Measurements from ENCODE around the gene PFKP. TPM values are rescaled to one million over a fixed set of nuclear protein-coding genes. Genes with fewer than 3 reads are reported as not detected.

The PFKP gene
- total RNA-seq, 4 donors from 2014 or later: 53.9 to 93.9 (median 66.2) TPM

- no peaks in the 10 kb centered on the region for H3K27me3 ChIP-seq
- no peak overlapping the region for H3K4me3 ChIP-seq
- DNase-seq: no peak
- no peak overlapping the region for H3K27ac ChIP-seq
- H3K9me3 ChIP-seq: no peaks in the 10 kb centered on the region
- intact Hi-C loops (cut with DNase I; ENCODE audit: low total_unique reads): no loop called here
- H3K36me3 ChIP-seq: peaks cover 0 to 14% (median 6%) of the 10 kb centered on the region in 4 donors
- H3K4me1 ChIP-seq: no peaks in the 10 kb centered on the region
- TF ChIP-seq EP300 (IDR thresholded peaks at IDR 0.05; ENCODE audit: low read depth): no peak
- no peak for TF ChIP-seq POLR2A (IDR thresholded peaks at IDR 0.05)
- TF ChIP-seq CTCF (IDR thresholded peaks at IDR 0.05): no peak
- TF ChIP-seq POLR2AphosphoS5 (IDR thresholded peaks at IDR 0.05): no peak
- 83 to 87% methylated on average over 7 to 20 of the region's 20 CpGs for WGBS, 2 donors (ENCODE audit: low coverage in 1 of 2)
- in situ Hi-C loops (cut with MboI; ENCODE audit: low pct_ligation_motif_present in 1 of 4, low pct_unique_long_range_greater_than_20kb in 1 of 4, low sequenced_read_pairs in 3 of 4): no loop called here
Measured at GRCh38 chr10:3116508-3117100, 49.3 kb downstream of the PFKP start.

- no peak for TF ChIP-seq POLR2AphosphoS5 (IDR thresholded peaks at IDR 0.05)
- no peak for TF ChIP-seq CTCF (IDR thresholded peaks at IDR 0.05)
- TF ChIP-seq EP300 (IDR thresholded peaks at IDR 0.05; ENCODE audit: low read depth): no peak
- TF ChIP-seq POLR2A (IDR thresholded peaks at IDR 0.05): no peak
- no peaks in the 10 kb centered on the region for H3K9me3 ChIP-seq
- no peaks in the 10 kb centered on the region for H3K4me1 ChIP-seq
- no peak overlapping the region for H3K27ac ChIP-seq
- no peak overlapping the region for H3K4me3 ChIP-seq
- peaks cover 0 to 14% (median 6%) of the 10 kb centered on the region in 4 donors for H3K36me3 ChIP-seq
- no peaks in the 10 kb centered on the region for H3K27me3 ChIP-seq
- 97% methylated on average over 12 of the region's 12 CpGs; no CpG with 5 or more reads in 1 of the 2 donors for WGBS, 2 donors (ENCODE audit: low coverage in 1 of 2)
- in situ Hi-C loops (cut with MboI; ENCODE audit: low pct_ligation_motif_present in 1 of 4, low pct_unique_long_range_greater_than_20kb in 1 of 4, low sequenced_read_pairs in 3 of 4) (no loop called here), intact Hi-C loops (cut with DNase I; ENCODE audit: low total_unique reads) (no loop called here)
- DNase-seq: no peak
Measured at GRCh38 chr10:3117486-3117885, 50.1 kb downstream of the PFKP start.

- H3K4me1 ChIP-seq: no peaks in the 10 kb centered on the region
- H3K4me3 ChIP-seq: no peak overlapping the region
- in situ Hi-C loops (cut with MboI; ENCODE audit: low pct_ligation_motif_present in 1 of 4, low pct_unique_long_range_greater_than_20kb in 1 of 4, low sequenced_read_pairs in 3 of 4) (no loop called here), intact Hi-C loops (cut with DNase I; ENCODE audit: low total_unique reads) (no loop called here)
- DNase-seq: peak; percentile 72
- H3K9me3 ChIP-seq: no peaks in the 10 kb centered on the region
- H3K27me3 ChIP-seq: no peaks in the 10 kb centered on the region
- H3K36me3 ChIP-seq: peaks cover 0 to 12% (median 5%) of the 10 kb centered on the region in 4 donors
- TF ChIP-seq EP300 (IDR thresholded peaks at IDR 0.05; ENCODE audit: low read depth): no peak
- TF ChIP-seq CTCF (IDR thresholded peaks at IDR 0.05): no peak
- no peak for TF ChIP-seq POLR2AphosphoS5 (IDR thresholded peaks at IDR 0.05)
- no peak for TF ChIP-seq POLR2A (IDR thresholded peaks at IDR 0.05)
- no peak overlapping the region for H3K27ac ChIP-seq
- WGBS, 2 donors (ENCODE audit: low coverage in 1 of 2): 58 to 67% methylated on average over 11 to 31 of the region's 32 CpGs
Measured at GRCh38 chr10:3118641-3119091, 51.3 kb downstream of the PFKP start.

- TF ChIP-seq POLR2A (IDR thresholded peaks at IDR 0.05) (no peak), POLR2AphosphoS5 (IDR thresholded peaks at IDR 0.05) (no peak), EP300 (IDR thresholded peaks at IDR 0.05; ENCODE audit: low read depth) (no peak), CTCF (IDR thresholded peaks at IDR 0.05) (peak in 3 of 5 experiments; percentile 26 to 31 (median 30))
- Histone ChIP-seq H3K27ac (no peak overlapping the region), H3K27me3 (no peaks in the 10 kb centered on the region), H3K4me3 (no peak overlapping the region), H3K9me3 (no peaks in the 10 kb centered on the region), H3K4me1 (no peaks in the 10 kb centered on the region), H3K36me3 (peaks cover 0 to 12% (median 5%) of the 10 kb centered on the region in 4 donors)
- no peak for DNase-seq
- intact Hi-C loops (cut with DNase I; ENCODE audit: low total_unique reads): no loop called here
- WGBS, 2 donors (ENCODE audit: low coverage in 1 of 2): 70 to 90% methylated on average over 9 to 31 of the region's 31 CpGs
- in situ Hi-C loops (cut with MboI; ENCODE audit: low pct_ligation_motif_present in 1 of 4, low pct_unique_long_range_greater_than_20kb in 1 of 4, low sequenced_read_pairs in 3 of 4): no loop called here
Measured at GRCh38 chr10:3119796-3120459, 52.6 kb downstream of the PFKP start.
